Activated B cell treated with CpG ODN at 0.5 μM for 24 hours (primary cell): ENCODE measurements around the gene FGD5. TPM values are rescaled to one million over a fixed set of nuclear protein-coding genes. Genes with fewer than 3 reads are reported as not detected.

Experiments used
- ATAC-seq: fragments of 200-7000 bp; cut with Tn5 transposase; one replicate; pipeline ENCODE4 v1.10.0; 2021; ENCODE audit warnings: low read depth, mild to moderate bottlenecking, moderate library complexity
- CTCF ChIA-PET: fragments of 350-600 bp; sonication (Branson Sonifier 250); formaldehyde crosslinking; loops from one replicate; lab custom pipeline; 2021; ENCODE audit warnings: antibody characterized with exemption; lab: Charles Lee
- POLR2A ChIA-PET: fragments of 350-600 bp; sonication (Branson Sonifier 250); formaldehyde crosslinking; loops from one replicate; lab custom pipeline; 2021; ENCODE audit warnings: antibody characterized with exemption; lab: Charles Lee
- DNase-seq: peaks from one replicate; pipeline ENCODE4 v3.0.0; 2022
- H3K27ac Mint-ChIP-seq: one replicate; pipeline ENCODE4 v1.8.0; 2020; ENCODE audit warnings: mixed read lengths
- H3K27me3 Mint-ChIP-seq: one replicate; pipeline ENCODE4 v1.8.0; 2021; ENCODE audit warnings: mixed read lengths
- H3K36me3 Mint-ChIP-seq: one replicate; pipeline ENCODE4 v1.8.0; 2021; ENCODE audit warnings: low read depth, mixed read lengths
- H3K4me1 Mint-ChIP-seq: one replicate; pipeline ENCODE4 v1.8.0; 2021; ENCODE audit warnings: mixed read lengths
- H3K4me3 Mint-ChIP-seq: one replicate; pipeline ENCODE4 v1.8.0; 2020; ENCODE audit warnings: mild to moderate bottlenecking, mixed read lengths
- H3K9me3 Mint-ChIP-seq: one replicate; pipeline ENCODE4 v1.8.0; 2020; ENCODE audit warnings: mixed read lengths
- intact Hi-C: fragments of 100-400 bp; cut with micrococcal nuclease; formaldehyde crosslinking; loops from one replicate; pipeline ENCODE4 v1.15.1; 2024
- total RNA-seq: library from RNA; stranded (reverse); gene quantifications from 2 replicates; pipeline ENCODE4 v1.2.3, GENCODE V29; 2022
- TF ChIP-seq, protein P1 (sequence below): fragments of 200-600 bp; IDR thresholded peaks from one replicate; pipeline ENCODE4 v1.8.0; 2022; ENCODE audit warnings: antibody characterized with exemption, mild to moderate bottlenecking

FGD5 gene
- total RNA-seq, 1 donor from 2014 or later, result not detected

DNA sequence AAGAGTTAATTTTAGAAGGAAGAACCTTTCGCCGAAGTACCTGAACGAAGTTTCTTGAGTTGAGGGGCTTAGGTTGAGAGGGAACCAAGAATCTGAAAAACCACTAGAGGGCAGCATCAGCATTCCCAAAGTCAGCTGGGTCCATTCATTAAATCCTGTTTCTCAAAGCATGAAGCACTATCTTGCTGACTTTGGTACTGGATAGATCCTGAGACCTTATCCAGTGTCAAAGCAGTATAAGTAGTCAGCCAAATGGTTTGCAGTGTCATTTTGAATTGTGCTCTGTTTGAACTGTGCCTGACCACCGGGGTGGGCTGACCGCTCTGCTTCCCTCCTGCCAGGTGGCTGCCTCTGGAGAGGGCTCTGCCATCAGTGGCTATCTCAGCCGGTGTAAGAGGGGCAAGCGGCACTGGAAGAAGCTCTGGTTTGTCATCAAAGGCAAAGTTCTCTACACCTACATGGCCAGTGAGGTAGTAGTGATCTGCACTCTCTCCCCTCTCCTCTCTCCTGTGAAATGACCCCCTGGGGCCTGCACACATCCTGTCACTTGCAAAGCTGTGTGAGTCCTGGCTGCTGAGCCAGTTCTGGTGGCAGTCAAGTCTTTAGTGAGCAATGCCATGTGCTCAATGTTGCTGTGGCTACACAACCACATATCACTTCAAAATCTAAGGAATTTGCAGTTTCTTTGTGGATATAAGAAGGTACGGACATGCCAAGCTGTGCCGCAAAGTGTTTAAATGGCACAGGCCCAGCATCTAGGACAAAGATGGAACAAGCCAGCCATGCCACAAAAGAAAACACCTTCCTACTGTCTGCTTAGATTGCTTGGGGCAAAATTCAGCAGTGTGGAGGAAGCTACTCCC, 107.2 kb downstream of the FGD5 start:
- Mint-ChIP-seq H3K9me3 (no peaks in the 10 kb centered on the region), H3K27ac (no peak overlapping the region), H3K27me3 (peaks cover 5% of the 10 kb centered on the region), H3K36me3 (no peaks in the 10 kb centered on the region), H3K4me3 (no peak overlapping the region), H3K4me1 (no peaks in the 10 kb centered on the region)
- ATAC-seq (peak; percentile 39), DNase-seq (no peak)
- intact Hi-C loops, result loop anchor here (1.0 to 5.0 kb wide), 4 partner anchors 21 to 281 kb away; partner anchors contain the start of genes CAPN7 and NR2C2
- ChIA-PET CTCF (interaction anchor here (0.9 to 2.8 kb wide), 7 partner anchors 13 to 723 kb away, joined by 3 to 14 read pairs (median 5); partner anchors contain the start of gene CCDC174), POLR2A (interaction anchor here (1.0 kb wide), 1 partner anchor 139 kb away, joined by 3 read pairs; the partner anchor contains the start of gene MRPS25)
- TF ChIP-seq, protein P1, sequence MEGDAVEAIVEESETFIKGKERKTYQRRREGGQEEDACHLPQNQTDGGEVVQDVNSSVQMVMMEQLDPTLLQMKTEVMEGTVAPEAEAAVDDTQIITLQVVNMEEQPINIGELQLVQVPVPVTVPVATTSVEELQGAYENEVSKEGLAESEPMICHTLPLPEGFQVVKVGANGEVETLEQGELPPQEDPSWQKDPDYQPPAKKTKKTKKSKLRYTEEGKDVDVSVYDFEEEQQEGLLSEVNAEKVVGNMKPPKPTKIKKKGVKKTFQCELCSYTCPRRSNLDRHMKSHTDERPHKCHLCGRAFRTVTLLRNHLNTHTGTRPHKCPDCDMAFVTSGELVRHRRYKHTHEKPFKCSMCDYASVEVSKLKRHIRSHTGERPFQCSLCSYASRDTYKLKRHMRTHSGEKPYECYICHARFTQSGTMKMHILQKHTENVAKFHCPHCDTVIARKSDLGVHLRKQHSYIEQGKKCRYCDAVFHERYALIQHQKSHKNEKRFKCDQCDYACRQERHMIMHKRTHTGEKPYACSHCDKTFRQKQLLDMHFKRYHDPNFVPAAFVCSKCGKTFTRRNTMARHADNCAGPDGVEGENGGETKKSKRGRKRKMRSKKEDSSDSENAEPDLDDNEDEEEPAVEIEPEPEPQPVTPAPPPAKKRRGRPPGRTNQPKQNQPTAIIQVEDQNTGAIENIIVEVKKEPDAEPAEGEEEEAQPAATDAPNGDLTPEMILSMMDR, result no peak

DNA sequence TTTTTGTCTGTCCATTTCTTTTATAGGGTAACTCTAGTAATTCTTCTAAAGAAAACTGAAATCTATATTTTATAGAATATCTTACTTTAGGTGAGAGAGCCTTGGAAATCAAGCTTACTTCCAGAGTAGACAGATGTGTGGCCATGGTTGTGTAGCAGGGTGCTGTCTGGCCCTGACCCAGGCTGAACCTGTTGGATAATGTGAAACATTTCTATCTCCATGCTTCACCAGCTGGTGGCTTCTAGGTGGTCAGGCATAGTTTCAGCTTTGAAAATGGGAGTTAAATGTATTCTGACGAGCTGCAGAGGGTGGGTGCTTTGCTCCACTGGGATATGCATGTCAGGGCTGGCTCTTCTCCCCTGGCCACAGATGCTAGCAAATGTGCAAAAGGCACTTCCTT, 107.8 kb downstream of the FGD5 start:
- no peaks in the 10 kb centered on the region for H3K9me3 Mint-ChIP-seq
- POLR2A ChIA-PET, result no interaction called here
- no peaks in the 10 kb centered on the region for H3K4me1 Mint-ChIP-seq
- DNase-seq (no peak), ATAC-seq (no peak)
- CTCF ChIA-PET, result interaction anchor here (0.9 to 2.8 kb wide), 7 partner anchors 14 to 724 kb away, joined by 3 to 14 read pairs (median 5); partner anchors contain the start of gene CCDC174
- TF ChIP-seq, protein P1, result no peak
- intact Hi-C loops, result loop anchor here (5.0 kb wide), 1 partner anchor 126 kb away; no protein-coding TSS in a partner anchor
- peaks cover 5% of the 10 kb centered on the region for H3K27me3 Mint-ChIP-seq
- no peak overlapping the region for H3K27ac Mint-ChIP-seq
- no peak overlapping the region for H3K4me3 Mint-ChIP-seq
- H3K36me3 Mint-ChIP-seq, result no peaks in the 10 kb centered on the region

DNA sequence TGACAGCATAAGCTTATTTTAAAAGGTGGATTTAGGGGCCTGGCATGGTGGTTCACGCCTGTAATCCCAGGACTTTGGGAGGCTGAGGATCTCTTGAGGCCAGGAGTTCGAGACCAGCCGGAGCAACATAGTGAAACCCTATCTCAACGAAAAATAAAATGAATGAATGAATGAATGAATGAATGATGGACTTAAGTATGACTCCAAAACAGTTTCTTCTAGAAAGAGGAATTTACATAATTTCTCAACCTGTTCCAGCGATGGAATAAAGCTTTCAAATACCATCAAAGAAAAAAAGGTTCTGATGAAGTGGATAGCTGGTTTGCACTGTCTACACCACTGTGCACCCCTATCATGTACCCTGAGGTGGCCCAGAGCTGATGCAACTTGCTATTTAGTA, 108.5 kb downstream of the FGD5 start:
- no peaks in the 10 kb centered on the region for H3K9me3 Mint-ChIP-seq
- POLR2A ChIA-PET, result interaction anchor here (0.9 kb wide), 1 partner anchor 138 kb away, joined by 4 read pairs; the partner anchor contains the start of gene MRPS25
- intact Hi-C loops, result loop anchor here (5.0 kb wide), 1 partner anchor 125 kb away; no protein-coding TSS in a partner anchor
- no peak overlapping the region for H3K27ac Mint-ChIP-seq
- H3K4me3 Mint-ChIP-seq, result no peak overlapping the region
- CTCF ChIA-PET, result interaction anchor here (0.6 to 2.8 kb wide), 6 partner anchors 14 to 1544 kb away, joined by 3 to 14 read pairs (median 5); partner anchors contain the start of gene CCDC174
- H3K36me3 Mint-ChIP-seq, result no peaks in the 10 kb centered on the region
- DNase-seq (no peak), ATAC-seq (no peak)
- peaks cover 5% of the 10 kb centered on the region for H3K27me3 Mint-ChIP-seq
- TF ChIP-seq, protein P1, result no peak
- no peaks in the 10 kb centered on the region for H3K4me1 Mint-ChIP-seq

DNA sequence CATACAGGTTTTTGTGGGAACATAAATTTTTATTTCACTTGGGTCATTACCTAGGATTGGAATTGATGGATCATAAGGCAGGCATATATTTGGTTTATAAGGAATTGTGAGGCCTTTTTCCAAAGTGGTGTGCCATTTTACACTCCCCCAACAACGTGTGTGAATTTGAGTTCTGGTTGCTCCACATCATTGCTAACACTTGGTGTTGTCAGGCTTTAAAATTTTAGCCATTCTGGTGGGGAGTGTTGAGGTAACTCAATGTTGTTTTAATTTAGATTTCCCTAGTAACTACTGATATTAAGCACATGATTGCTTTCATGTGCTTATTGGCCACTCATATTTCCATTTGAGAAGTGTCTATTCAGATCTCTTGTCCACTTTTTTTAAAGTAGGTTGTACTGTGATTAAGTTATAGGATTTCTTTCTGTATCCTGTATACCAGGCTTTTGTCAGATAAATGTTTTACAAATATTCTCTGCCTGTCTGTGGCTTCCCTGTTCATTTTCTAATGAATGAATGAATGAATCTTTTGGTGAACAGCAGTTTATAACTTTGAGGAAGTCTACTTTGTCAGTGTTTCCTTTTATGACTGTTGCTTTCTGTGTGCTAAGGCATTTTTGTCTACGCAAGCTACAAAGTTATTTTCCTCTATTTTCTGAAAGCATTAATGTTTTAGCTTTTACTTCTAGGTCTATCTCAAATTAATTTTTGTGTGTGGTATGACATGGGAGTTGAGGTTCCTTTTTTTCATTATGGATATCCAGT, 110.7 kb downstream of the FGD5 start:
- Mint-ChIP-seq H3K27me3 (no peaks in the 10 kb centered on the region), H3K36me3 (no peaks in the 10 kb centered on the region), H3K4me1 (no peaks in the 10 kb centered on the region), H3K27ac (no peak overlapping the region), H3K4me3 (no peak overlapping the region), H3K9me3 (no peaks in the 10 kb centered on the region)
- TF ChIP-seq, protein P1, result no peak
- intact Hi-C loops, result loop anchor here (5.0 kb wide), 1 partner anchor 123 kb away; no protein-coding TSS in a partner anchor
- ChIA-PET POLR2A (no interaction called here), CTCF (no interaction called here)
- no peak for ATAC-seq
- no peak for DNase-seq
